GM12891 (cell line): Measurements from ENCODE around the gene MTPN.

Source experiments
- DNase-seq: peaks from one replicate; pipeline ENCODE4 v3.0.0; 2011; ENCODE audit warnings: low spot score; ENCODE audit not compliant: insufficient read length
- FAIRE-seq: peaks from 2 replicates; lab custom pipeline; 2011; peaks lifted over from hg19 to GRCh38; lab: Jason Lieb, UNC
- PAX5 ChIP-seq: IDR thresholded peaks from 2 replicates; pipeline ENCODE4 v1.6.1; 2011; ENCODE audit warnings: low read length, moderate library complexity, mild to moderate bottlenecking; ENCODE audit not compliant: insufficient read depth, severe bottlenecking
- POLR2A ChIP-seq: IDR thresholded peaks from 2 replicates; pipeline ENCODE4 v1.6.1; 2011; ENCODE audit warnings: low read depth, low read length, control low read depth
- POLR2AphosphoS5 ChIP-seq: IDR thresholded peaks from 2 replicates; pipeline ENCODE4 v1.6.1; 2011; ENCODE audit warnings: low read depth, low read length, control low read depth
- POU2F2 ChIP-seq: IDR thresholded peaks from 2 replicates; pipeline ENCODE4 v1.6.1; 2011; ENCODE audit warnings: low read depth, mild to moderate bottlenecking, control low read depth, low read length, moderate library complexity
- SPI1 ChIP-seq: IDR thresholded peaks from 2 replicates; pipeline ENCODE4 v1.6.1; 2011; ENCODE audit warnings: low read depth, low read length, control low read depth
- TAF1 ChIP-seq: IDR thresholded peaks from 2 replicates; pipeline ENCODE4 v1.6.1; 2011; ENCODE audit warnings: low read depth, low read length, control low read depth

Gene MTPN

GRCh38 chr7:135942614-135943013 is 34.5 kb downstream of the MTPN start:
- FAIRE-seq: peak; percentile 92
- TF ChIP-seq PAX5 (no peak), SPI1 (peak; percentile 97), POU2F2 (no peak)

GRCh38 chr7:135940077-135941075 is 36.8 kb downstream of the MTPN start:
- DNase-seq (no peak), FAIRE-seq (no peak)
- no peak for TF ChIP-seq POLR2AphosphoS5
- TF ChIP-seq TAF1: no peak
- TF ChIP-seq POLR2A: no peak
- no peak for TF ChIP-seq PAX5
- no peak for TF ChIP-seq POU2F2

More at GRCh38 chr7:135942614-135943013, 34.5 kb downstream of the MTPN start:
- DNase-seq: no peak

- no peak for DNase-seq
- FAIRE-seq: no peak
- TF ChIP-seq PAX5 (no peak), TAF1 (no peak), SPI1 (no peak), POU2F2 (no peak), POLR2AphosphoS5 (no peak), POLR2A (no peak)
Measured at GRCh38 chr7:135939261-135939812, 37.8 kb downstream of the MTPN start.

- TF ChIP-seq TAF1 (no peak), POU2F2 (no peak), POLR2AphosphoS5 (no peak), POLR2A (no peak), PAX5 (no peak), SPI1 (no peak)
- FAIRE-seq (no peak), DNase-seq (no peak)
Measured at GRCh38 chr7:135938563-135938962, 38.6 kb downstream of the MTPN start.

- TF ChIP-seq POLR2AphosphoS5: no peak
- TF ChIP-seq POLR2A: no peak
- TF ChIP-seq POU2F2: no peak
- no peak for TF ChIP-seq TAF1
- no peak for TF ChIP-seq SPI1
- no peak for TF ChIP-seq PAX5
- FAIRE-seq (no peak), DNase-seq (no peak)
Measured at GRCh38 chr7:135938086-135938485, 39.1 kb downstream of the MTPN start.

GRCh38 chr7:135936497-135937217 is 40.5 kb downstream of the MTPN start:
- FAIRE-seq: no peak
- no peak for DNase-seq
- TF ChIP-seq POU2F2 (no peak), PAX5 (no peak), SPI1 (no peak), POLR2AphosphoS5 (no peak), POLR2A (no peak), TAF1 (no peak)

- TF ChIP-seq POLR2AphosphoS5: no peak
- no peak for TF ChIP-seq SPI1
- no peak for TF ChIP-seq TAF1
- no peak for FAIRE-seq
Measured at GRCh38 chr7:135934651-135935050, 42.5 kb downstream of the MTPN start.

GRCh38 chr7:135933509-135934188 is 43.5 kb downstream of the MTPN start:
- TF ChIP-seq POLR2AphosphoS5 (no peak), POU2F2 (no peak), POLR2A (no peak), TAF1 (no peak)
- DNase-seq (no peak), FAIRE-seq (no peak)

More at GRCh38 chr7:135934651-135935050, 42.5 kb downstream of the MTPN start:
- no peak for DNase-seq

GRCh38 chr7:135932131-135932530 is 45.0 kb downstream of the MTPN start:
- DNase-seq (no peak), FAIRE-seq (no peak)
- no peak for TF ChIP-seq PAX5
- no peak for TF ChIP-seq SPI1
- TF ChIP-seq POLR2AphosphoS5: no peak
- no peak for TF ChIP-seq POU2F2
- TF ChIP-seq TAF1: no peak
- TF ChIP-seq POLR2A: no peak

- TF ChIP-seq POLR2AphosphoS5: no peak
- TF ChIP-seq TAF1: no peak
- no peak for TF ChIP-seq POU2F2
- no peak for TF ChIP-seq PAX5
- TF ChIP-seq POLR2A: no peak
- TF ChIP-seq SPI1: no peak
- no peak for FAIRE-seq
- no peak for DNase-seq
Measured at GRCh38 chr7:135930565-135931461, 46.3 kb downstream of the MTPN start.
